Measurements from ENCODE around the gene SLC35G2. TPM values are rescaled to one million over a fixed set of nuclear protein-coding genes. Genes with fewer than 3 reads are reported as not detected.

The SLC35G2 gene
- 115 and 122 TPM in 2 replicates for polyA plus RNA-seq

GRCh38 chr3:136818769-136819391 lies at the start of gene SLC35G2:
Gene SLC35G2, plus strand, starts transcription at chr3:136819126. Its CDS starts 35,335 bp downstream, at chr3:136854461.

GRCh38 chr3:136861890-136862616 lies 43.1 kb downstream of the SLC35G2 start, which contains the start of gene NCK1:
Gene NCK1, plus strand, starts transcription at chr3:136862208. Its CDS starts 65,794 bp downstream, at chr3:136928002.

Other genes with a start within 250 kb of the SLC35G2 start
- 5.8 and 6.5 TPM in 2 replicates for gene STAG1, start 66.7 kb upstream of the SLC35G2 start, polyA plus RNA-seq
- gene NCK1, start 43.1 kb downstream of the SLC35G2 start, polyA plus RNA-seq = 32.6 and 50.4 TPM in 2 replicates
- gene IL20RB, start 138.9 kb downstream of the SLC35G2 start, polyA plus RNA-seq = not detected in 2 replicates